OCI-LY7 (cell line): ENCODE data around the gene PGAP3. TPM values are rescaled to one million over a fixed set of nuclear protein-coding genes. Genes with fewer than 3 reads are reported as not detected.

Experiments
- BruUV-seq: library from RNA; stranded (reverse); fragments of 400-500 nt; replicated peaks from 2 replicates; lab custom pipeline; 2021; lab: Mats Ljungman, UMichigan
- CTCF ChIA-PET: fragments of 300-600 bp; sonication (Branson Sonifier 250); formaldehyde crosslinking; loops from one replicate; lab custom pipeline; 2022; ENCODE audit warnings: antibody characterized with exemption; ENCODE audit not compliant: unreplicated experiment; lab: Charles Lee
- POLR2A ChIA-PET: fragments of 300-600 bp; sonication (Branson Sonifier 250); formaldehyde crosslinking; loops from one replicate; lab custom pipeline; 2022; ENCODE audit warnings: antibody characterized with exemption; lab: Charles Lee
- DNase-seq: peaks from one replicate; pipeline ENCODE4 v3.0.0-alpha.2; 2015; ENCODE audit warnings: low spot score
- H2AFZ ChIP-seq: fragments of 200-600 bp; sonication (generic), shearing (Covaris generic); 2 replicates; pipeline ENCODE4 v1.6.1; 2014; ENCODE audit warnings: mild to moderate bottlenecking, antibody characterized with exemption, low read length, moderate library complexity
- H3K27ac ChIP-seq: fragments of 200-600 bp; sonication (generic); 2 replicates; pipeline ENCODE4 v1.5.1; 2014; ENCODE audit warnings: mixed run types, low read depth, mild to moderate bottlenecking, moderate library complexity, low read length, inconsistent platforms; ENCODE audit not compliant: poor library complexity, severe bottlenecking
- H3K36me3 ChIP-seq: fragments of 200-600 bp; sonication (generic); 2 replicates; pipeline ENCODE4 v1.6.1; 2014; ENCODE audit warnings: mild to moderate bottlenecking, antibody characterized with exemption, low read length, moderate library complexity, mixed read lengths; ENCODE audit not compliant: insufficient read depth
- H3K4me1 ChIP-seq: fragments of 200-600 bp; sonication (generic); 2 replicates; pipeline ENCODE4 v1.5.1; 2014; ENCODE audit warnings: mild to moderate bottlenecking, low read length; ENCODE audit not compliant: insufficient read depth, poor library complexity, severe bottlenecking
- H3K4me2 ChIP-seq: fragments of 200-600 bp; sonication (generic); 2 replicates; pipeline ENCODE4 v1.6.1; 2014; ENCODE audit warnings: mild to moderate bottlenecking, low read length
- H3K4me3 ChIP-seq: fragments of 200-600 bp; sonication (generic); 2 replicates; pipeline ENCODE4 v1.5.1; 2014; ENCODE audit warnings: mild to moderate bottlenecking, low read depth, low read length; ENCODE audit not compliant: poor library complexity, severe bottlenecking
- H3K79me2 ChIP-seq: fragments of 200-600 bp; sonication (generic); 2 replicates; pipeline ENCODE4 v1.6.1; 2016; ENCODE audit warnings: low read depth, mild to moderate bottlenecking, low read length, moderate library complexity, mixed read lengths; ENCODE audit not compliant: insufficient read depth
- H3K9me2 ChIP-seq: fragments of 200-600 bp; sonication (generic); 2 replicates; pipeline ENCODE4 v1.6.1; 2016; ENCODE audit warnings: mild to moderate bottlenecking, low read length, mixed read lengths; ENCODE audit not compliant: insufficient read depth
- H3K9me3 ChIP-seq: fragments of 200-600 bp; sonication (generic); 2 replicates; pipeline ENCODE4 v1.6.1; 2014; ENCODE audit warnings: mild to moderate bottlenecking, mixed run types, low read length, mixed read lengths
- H4K20me1 ChIP-seq: fragments of 200-600 bp; sonication (generic); 2 replicates; pipeline ENCODE4 v1.6.1; 2014; ENCODE audit warnings: mild to moderate bottlenecking, antibody characterized with exemption, low read length, moderate library complexity, mixed read lengths; ENCODE audit not compliant: insufficient read depth
- EZH2phosphoT487 ChIP-seq: fragments of 200-600 bp; sonication (generic); IDR thresholded peaks from 2 replicates; pipeline ENCODE4 v1.6.1; 2018; ENCODE audit warnings: low read depth, borderline replicate concordance, mild to moderate bottlenecking, mixed run types, antibody characterized with exemption, low read length, moderate library complexity, mixed read lengths
- intact Hi-C: fragments of 100-400 bp; cut with micrococcal nuclease; formaldehyde crosslinking; loops from one replicate; pipeline ENCODE4 v1.10.0; 2022; ENCODE audit not compliant: unreplicated experiment
- total RNA-seq, 2 experiments: library from RNA; depleted of rRNA in 1 of 2; stranded (reverse); fragments of >200 nt in 1 of 2; shearing (Covaris generic) in 1 of 2; gene quantifications; 2 replicates each; pipeline ENCODE4 v1.2.3, GENCODE V29; 2014 to 2022
- TF ChIP-seq, protein P1 (sequence below): fragments of 200-600 bp; sonication (generic); conservative IDR thresholded peaks from 2 replicates; pipeline ENCODE4 v1.5.1; 2014; ENCODE audit warnings: mild to moderate bottlenecking, antibody characterized with exemption, low read length, moderate library complexity, mixed read lengths

PGAP3 gene
- total RNA-seq, 2 experiments from 2014 or later: 8.7 to 9.2 TPM

DNA sequence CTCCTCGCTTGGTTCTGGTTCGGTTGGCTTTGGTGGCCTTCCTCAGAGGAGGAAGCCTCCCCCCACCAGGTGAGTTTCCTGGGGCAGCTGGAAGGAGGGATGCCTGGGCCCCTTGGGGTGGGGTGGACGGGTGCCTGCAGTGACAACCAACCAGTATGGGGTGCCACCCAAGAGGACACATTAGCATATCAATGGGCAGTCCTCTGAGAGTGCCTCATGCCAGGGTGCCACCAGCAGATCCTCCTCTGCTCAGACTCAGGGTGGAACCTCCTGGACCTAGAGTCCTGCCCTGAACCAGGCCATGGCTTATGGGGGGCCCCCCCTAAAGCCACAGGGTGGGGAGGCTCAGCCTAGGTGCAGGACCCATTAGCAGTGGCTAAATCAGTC is 58.4 kb downstream of the PGAP3 start:
- no peak overlapping the region for H3K4me3 ChIP-seq

DNA sequence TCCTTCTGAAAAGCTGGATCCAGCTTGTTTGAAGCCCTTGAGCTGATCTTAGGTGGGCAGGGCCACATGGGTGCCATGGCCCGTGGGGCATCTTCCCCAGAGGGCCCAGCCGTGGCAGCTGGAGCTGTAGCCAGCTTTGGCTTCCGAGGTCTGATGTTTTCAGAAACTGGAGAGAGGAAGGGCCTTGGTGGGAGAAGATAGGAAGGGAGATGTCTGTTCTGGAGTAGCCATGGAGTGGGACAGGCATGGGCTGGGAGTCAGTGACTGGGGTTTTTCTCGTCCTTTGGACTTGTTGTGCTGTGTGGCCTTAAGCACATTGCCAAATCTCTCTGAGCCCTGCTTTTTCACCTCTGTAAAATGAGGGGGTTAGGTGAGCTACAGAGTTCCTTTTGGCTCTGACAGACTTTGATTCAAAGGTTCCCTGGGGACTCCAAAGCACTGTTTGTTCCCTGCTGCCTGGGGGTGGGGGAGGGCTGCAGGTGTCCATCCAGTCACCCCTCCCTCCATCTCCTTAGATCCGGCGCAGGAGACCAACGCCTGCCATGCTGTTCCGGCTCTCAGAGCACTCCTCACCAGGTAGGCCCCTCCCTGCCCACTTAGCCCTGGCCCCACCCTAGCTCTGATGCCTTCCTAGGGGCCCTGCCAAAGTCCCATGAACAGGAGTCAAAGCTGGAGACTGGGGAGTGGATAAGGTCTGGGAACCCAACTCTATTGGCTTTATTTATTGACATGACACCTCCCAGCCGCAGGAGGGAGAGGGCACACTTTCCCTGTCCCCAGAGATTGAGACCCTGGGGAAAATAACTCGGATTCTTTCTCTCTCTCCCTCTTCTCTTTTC is 59.0 kb downstream of the PGAP3 start:
- CTCF ChIA-PET: interaction anchor here (0.6 kb wide), 1 partner anchor 328 kb away, joined by 3 read pairs; no protein-coding TSS in a partner anchor
- no peak overlapping the region for H2AFZ ChIP-seq
- no peak overlapping the region for H3K27ac ChIP-seq
- no TSS peak for BruUV-seq
- H3K4me2 ChIP-seq: no peak overlapping the region
- H3K79me2 ChIP-seq: no peaks in the 10 kb centered on the region
- POLR2A ChIA-PET: interaction anchor here (1.5 kb wide), 1 partner anchor 9 kb away, joined by 6 read pairs; no protein-coding TSS in a partner anchor
- H3K4me3 ChIP-seq: no peak overlapping the region
- intact Hi-C loops: no loop called here
- H3K36me3 ChIP-seq: no peaks in the 10 kb centered on the region
- no peaks in the 10 kb centered on the region for H3K9me2 ChIP-seq
- peaks cover 13% of the 10 kb centered on the region for H3K4me1 ChIP-seq
- no peak for DNase-seq
- H3K9me3 ChIP-seq: no peaks in the 10 kb centered on the region
- TF ChIP-seq, protein P1, sequence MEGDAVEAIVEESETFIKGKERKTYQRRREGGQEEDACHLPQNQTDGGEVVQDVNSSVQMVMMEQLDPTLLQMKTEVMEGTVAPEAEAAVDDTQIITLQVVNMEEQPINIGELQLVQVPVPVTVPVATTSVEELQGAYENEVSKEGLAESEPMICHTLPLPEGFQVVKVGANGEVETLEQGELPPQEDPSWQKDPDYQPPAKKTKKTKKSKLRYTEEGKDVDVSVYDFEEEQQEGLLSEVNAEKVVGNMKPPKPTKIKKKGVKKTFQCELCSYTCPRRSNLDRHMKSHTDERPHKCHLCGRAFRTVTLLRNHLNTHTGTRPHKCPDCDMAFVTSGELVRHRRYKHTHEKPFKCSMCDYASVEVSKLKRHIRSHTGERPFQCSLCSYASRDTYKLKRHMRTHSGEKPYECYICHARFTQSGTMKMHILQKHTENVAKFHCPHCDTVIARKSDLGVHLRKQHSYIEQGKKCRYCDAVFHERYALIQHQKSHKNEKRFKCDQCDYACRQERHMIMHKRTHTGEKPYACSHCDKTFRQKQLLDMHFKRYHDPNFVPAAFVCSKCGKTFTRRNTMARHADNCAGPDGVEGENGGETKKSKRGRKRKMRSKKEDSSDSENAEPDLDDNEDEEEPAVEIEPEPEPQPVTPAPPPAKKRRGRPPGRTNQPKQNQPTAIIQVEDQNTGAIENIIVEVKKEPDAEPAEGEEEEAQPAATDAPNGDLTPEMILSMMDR: no peak
- no peak for TF ChIP-seq EZH2phosphoT487
- no peaks in the 10 kb centered on the region for H4K20me1 ChIP-seq

More for the DNA sequence above, 58.4 kb downstream of the PGAP3 start:
- no peak overlapping the region for H3K4me2 ChIP-seq
- no peaks in the 10 kb centered on the region for H3K36me3 ChIP-seq
- H3K9me3 ChIP-seq: no peaks in the 10 kb centered on the region
- peaks cover 12% of the 10 kb centered on the region for H3K4me1 ChIP-seq
- no peak for TF ChIP-seq EZH2phosphoT487
- TF ChIP-seq, protein P1: no peak
- H4K20me1 ChIP-seq: no peaks in the 10 kb centered on the region
- DNase-seq: no peak
- H3K79me2 ChIP-seq: no peaks in the 10 kb centered on the region
- BruUV-seq: no TSS peak
- POLR2A ChIA-PET: no interaction called here
- CTCF ChIA-PET: interaction anchor here (0.5 kb wide), 1 partner anchor 110 kb away, joined by 3 read pairs; no protein-coding TSS in a partner anchor
- H3K27ac ChIP-seq: no peak overlapping the region
- H3K9me2 ChIP-seq: no peaks in the 10 kb centered on the region
- intact Hi-C loops: no loop called here
- H2AFZ ChIP-seq: no peak overlapping the region
